ENCODE data around the gene BET1.

The BET1 gene

DNA sequence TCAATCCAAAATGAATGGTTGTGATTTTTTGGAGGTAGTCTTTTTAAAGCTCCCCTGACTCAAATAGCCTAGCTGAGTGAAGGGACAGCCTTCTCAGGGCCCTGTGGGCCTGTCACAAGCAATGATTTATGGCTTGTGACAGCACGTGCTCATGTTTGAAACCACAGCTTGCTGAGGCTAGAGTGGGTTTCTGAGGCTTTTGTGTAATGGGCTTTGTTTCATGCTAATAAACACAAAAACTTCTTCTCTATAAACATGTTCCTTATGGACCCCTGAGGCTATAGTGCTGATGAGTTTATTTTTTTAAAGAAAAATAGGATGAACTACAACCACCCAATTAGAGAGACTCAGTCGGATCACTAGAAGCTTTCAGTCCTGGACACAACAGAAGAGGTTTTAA lies 36.1 kb upstream of the BET1 start:
- Histone ChIP-seq H3K4me2 (ENCODE audit: low read length) (0 out of 2 replicates have a peak overlapping the region, but pooled peaks have one; percentile 27), H2AFZ (ENCODE audit: low read depth, low read length) (no peak overlapping the region), H3K27me3 (ENCODE audit: low read depth, low read length) (no peaks in the 10 kb centered on the region), H3K4me1 (ENCODE audit: low read length) (peaks cover 22% of the 10 kb centered on the region), H3K9ac (ENCODE audit: low read length) (no peak overlapping the region), H3K36me3 (replicated peaks; ENCODE audit: low read depth, low read length) (no peaks in the 10 kb centered on the region), H3K79me2 (ENCODE audit: low read length) (no peaks in the 10 kb centered on the region), H4K20me1 (ENCODE audit: insufficient read depth, low read length) (no peaks in the 10 kb centered on the region), H3K9me3 (ENCODE audit: insufficient read depth, low read length) (no peaks in the 10 kb centered on the region), H3K4me3 (ENCODE audit: low read length) (no peak overlapping the region), H3K27ac (ENCODE audit: low read length) (no peak overlapping the region)
- no peak for TF ChIP-seq EZH2phosphoT487 (IDR thresholded peaks at IDR 0.05; ENCODE audit: low read depth)
- TF ChIP-seq, protein P1, sequence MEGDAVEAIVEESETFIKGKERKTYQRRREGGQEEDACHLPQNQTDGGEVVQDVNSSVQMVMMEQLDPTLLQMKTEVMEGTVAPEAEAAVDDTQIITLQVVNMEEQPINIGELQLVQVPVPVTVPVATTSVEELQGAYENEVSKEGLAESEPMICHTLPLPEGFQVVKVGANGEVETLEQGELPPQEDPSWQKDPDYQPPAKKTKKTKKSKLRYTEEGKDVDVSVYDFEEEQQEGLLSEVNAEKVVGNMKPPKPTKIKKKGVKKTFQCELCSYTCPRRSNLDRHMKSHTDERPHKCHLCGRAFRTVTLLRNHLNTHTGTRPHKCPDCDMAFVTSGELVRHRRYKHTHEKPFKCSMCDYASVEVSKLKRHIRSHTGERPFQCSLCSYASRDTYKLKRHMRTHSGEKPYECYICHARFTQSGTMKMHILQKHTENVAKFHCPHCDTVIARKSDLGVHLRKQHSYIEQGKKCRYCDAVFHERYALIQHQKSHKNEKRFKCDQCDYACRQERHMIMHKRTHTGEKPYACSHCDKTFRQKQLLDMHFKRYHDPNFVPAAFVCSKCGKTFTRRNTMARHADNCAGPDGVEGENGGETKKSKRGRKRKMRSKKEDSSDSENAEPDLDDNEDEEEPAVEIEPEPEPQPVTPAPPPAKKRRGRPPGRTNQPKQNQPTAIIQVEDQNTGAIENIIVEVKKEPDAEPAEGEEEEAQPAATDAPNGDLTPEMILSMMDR (IDR thresholded peaks at IDR 0.05; ENCODE audit: low read depth, low read length) = no peak

DNA sequence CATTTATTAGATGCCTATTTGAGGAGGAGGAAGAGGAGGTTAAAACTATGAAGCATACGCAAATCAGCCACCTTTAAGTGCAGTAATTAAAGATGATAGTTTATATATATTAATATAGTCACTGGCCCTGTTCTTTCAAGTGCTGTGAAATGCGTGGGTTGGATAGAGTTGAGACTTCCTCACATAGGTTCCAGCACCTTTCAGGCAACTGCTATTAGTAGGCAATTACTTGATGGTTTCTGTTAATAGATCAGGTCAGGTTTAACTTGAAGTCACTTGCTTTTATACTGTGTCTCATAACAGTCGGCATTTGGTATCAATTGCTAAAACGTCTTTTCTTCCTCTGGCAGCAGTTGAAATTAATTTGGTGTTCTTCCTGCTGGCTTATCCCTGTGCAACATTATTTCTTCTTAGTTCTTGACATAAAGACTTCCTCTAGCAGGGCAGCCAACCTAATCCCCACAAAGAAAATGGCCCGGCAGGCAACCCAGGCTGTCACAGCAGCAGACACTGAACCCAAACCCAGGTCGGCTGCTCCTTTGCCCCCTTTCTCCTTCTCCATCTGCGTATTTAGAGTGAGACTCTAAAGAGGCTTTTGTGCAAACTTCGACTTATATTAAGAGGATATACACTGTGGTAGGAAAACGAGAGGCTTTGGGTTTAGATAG lies 35.3 kb upstream of the BET1 start:
- peak overlapping the region; percentile 36; the same call in 1 of the 2 replicates for H2AFZ ChIP-seq (ENCODE audit: low read depth, low read length)
- no peaks in the 10 kb centered on the region for H3K9me3 ChIP-seq (ENCODE audit: insufficient read depth, low read length)
- H3K4me2 ChIP-seq (ENCODE audit: low read length) = peak overlapping the region; percentile 27

DNA sequence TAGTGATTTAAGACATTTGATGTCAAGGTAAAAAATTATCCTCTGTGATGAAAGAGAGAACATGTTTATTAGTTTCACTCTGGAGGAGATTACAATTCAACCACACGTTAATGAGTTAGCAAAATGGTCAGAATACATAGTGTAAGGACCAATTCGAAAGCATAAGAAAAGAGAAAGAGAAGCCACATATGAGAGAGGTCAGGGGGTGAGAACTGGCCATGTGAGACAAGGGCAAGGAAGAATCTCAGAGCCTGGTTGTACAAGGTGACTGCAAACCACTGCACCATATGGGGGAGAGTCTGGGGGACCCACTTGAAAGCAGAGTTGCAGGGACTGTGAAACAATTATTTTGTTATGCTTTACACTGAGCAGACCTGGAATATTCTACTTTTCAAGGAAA lies 27.7 kb upstream of the BET1 start:
- no peaks in the 10 kb centered on the region for H3K27me3 ChIP-seq (ENCODE audit: low read depth, low read length)
- no peak overlapping the region for H2AFZ ChIP-seq (ENCODE audit: low read depth, low read length)
- H3K9ac ChIP-seq (ENCODE audit: low read length) = no peak overlapping the region
- no peaks in the 10 kb centered on the region for H3K36me3 ChIP-seq (replicated peaks; ENCODE audit: low read depth, low read length)
- no peaks in the 10 kb centered on the region for H3K79me2 ChIP-seq (ENCODE audit: low read length)
- H3K4me3 ChIP-seq (ENCODE audit: low read length) = no peak overlapping the region
- H3K9me3 ChIP-seq (ENCODE audit: insufficient read depth, low read length) = no peaks in the 10 kb centered on the region
- H3K27ac ChIP-seq (ENCODE audit: low read length) = no peak overlapping the region
- no peaks in the 10 kb centered on the region; the same call in 1 of the 2 replicates for H3K4me1 ChIP-seq (ENCODE audit: low read length)
- H3K4me2 ChIP-seq (ENCODE audit: low read length) = no peak overlapping the region
- no peaks in the 10 kb centered on the region for H4K20me1 ChIP-seq (ENCODE audit: insufficient read depth, low read length)
- no peak for TF ChIP-seq EZH2phosphoT487 (IDR thresholded peaks at IDR 0.05; ENCODE audit: low read depth)
- TF ChIP-seq, protein P1 (IDR thresholded peaks at IDR 0.05; ENCODE audit: low read depth, low read length) = no peak

More for the DNA sequence above, 35.3 kb upstream of the BET1 start:
- no peak for TF ChIP-seq EZH2phosphoT487 (IDR thresholded peaks at IDR 0.05; ENCODE audit: low read depth)
- TF ChIP-seq, protein P1 (IDR thresholded peaks at IDR 0.05; ENCODE audit: low read depth, low read length) = no peak
- no peaks in the 10 kb centered on the region for H3K79me2 ChIP-seq (ENCODE audit: low read length)
- H3K27ac ChIP-seq (ENCODE audit: low read length) = no peak overlapping the region
- no peak overlapping the region for H3K4me3 ChIP-seq (ENCODE audit: low read length)
- no peak overlapping the region for H3K9ac ChIP-seq (ENCODE audit: low read length)
- H3K27me3 ChIP-seq (ENCODE audit: low read depth, low read length) = no peaks in the 10 kb centered on the region
- no peaks in the 10 kb centered on the region for H4K20me1 ChIP-seq (ENCODE audit: insufficient read depth, low read length)
- H3K4me1 ChIP-seq (ENCODE audit: low read length) = peaks cover 22% of the 10 kb centered on the region
- no peaks in the 10 kb centered on the region for H3K36me3 ChIP-seq (replicated peaks; ENCODE audit: low read depth, low read length)

DNA sequence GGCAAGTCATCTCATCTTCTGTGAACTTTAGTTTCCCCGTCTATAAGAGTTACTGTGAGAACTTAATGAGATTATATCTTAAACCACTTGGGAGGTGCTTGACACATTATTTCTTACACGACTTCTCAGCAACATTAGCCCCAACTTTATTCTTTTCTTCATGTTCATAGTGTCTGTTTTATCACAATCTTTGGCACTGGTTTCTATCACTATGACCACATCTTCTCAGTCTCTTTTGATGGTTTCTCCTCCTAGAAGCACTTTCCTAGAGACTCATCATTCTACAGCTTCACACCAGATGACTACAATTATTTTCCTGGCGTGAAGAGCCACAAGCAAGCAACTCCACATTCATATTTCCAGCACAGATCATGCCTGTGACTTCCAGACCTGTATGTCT lies 26.5 kb upstream of the BET1 start:
- Histone ChIP-seq H3K9ac (ENCODE audit: low read length) (no peak overlapping the region), H3K79me2 (ENCODE audit: low read length) (no peaks in the 10 kb centered on the region), H3K9me3 (ENCODE audit: insufficient read depth, low read length) (no peaks in the 10 kb centered on the region), H3K27me3 (ENCODE audit: low read depth, low read length) (no peaks in the 10 kb centered on the region), H2AFZ (ENCODE audit: low read depth, low read length) (no peak overlapping the region), H3K4me1 (ENCODE audit: low read length) (no peaks in the 10 kb centered on the region), H4K20me1 (ENCODE audit: insufficient read depth, low read length) (no peaks in the 10 kb centered on the region), H3K4me3 (ENCODE audit: low read length) (no peak overlapping the region), H3K4me2 (ENCODE audit: low read length) (no peak overlapping the region), H3K36me3 (replicated peaks; ENCODE audit: low read depth, low read length) (no peaks in the 10 kb centered on the region), H3K27ac (ENCODE audit: low read length) (no peak overlapping the region)
- TF ChIP-seq, protein P1 (IDR thresholded peaks at IDR 0.05; ENCODE audit: low read depth, low read length) = no peak
- no peak for TF ChIP-seq EZH2phosphoT487 (IDR thresholded peaks at IDR 0.05; ENCODE audit: low read depth)
